GM23338 (cell line): Measurements from ENCODE around the gene GPHN. TPM values are rescaled to one million over a fixed set of nuclear protein-coding genes. Genes with fewer than 3 reads are reported as not detected.

ENCODE experiments used
- ATAC-seq: fragments of 200-7000 bp; cut with Tn5 transposase; 3 replicates; pipeline ENCODE4 v1.9.1; 2020
- DNase-seq: peaks from one replicate; pipeline ENCODE4 v3.0.0-alpha.2; 2015; ENCODE audit warnings: low spot score
- H2AFZ ChIP-seq: fragments of 200-600 bp; sonication (generic); 2 replicates; pipeline ENCODE4 v1.8.0; 2016; ENCODE audit warnings: antibody characterized with exemption, mild to moderate bottlenecking, moderate library complexity
- H3F3A ChIP-seq: fragments of 200-600 bp; sonication (generic); replicated peaks from 2 replicates; pipeline ENCODE4 v1.8.0; 2017; ENCODE audit warnings: antibody characterized with exemption, mixed run types, low read depth
- H3K27ac ChIP-seq: fragments of 200-600 bp; sonication (generic); 2 replicates; pipeline ENCODE4 v1.6.1; 2016; ENCODE audit warnings: low read depth
- H3K27me3 ChIP-seq: fragments of 200-600 bp; sonication (generic); 2 replicates; pipeline ENCODE4 v1.8.0; 2016; ENCODE audit warnings: mild to moderate bottlenecking, mixed run types, moderate library complexity; ENCODE audit not compliant: insufficient read depth
- H3K36me3 ChIP-seq: fragments of 200-600 bp; sonication (generic); 2 replicates; pipeline ENCODE4 v1.8.0; 2016; ENCODE audit warnings: mild to moderate bottlenecking; ENCODE audit not compliant: insufficient read depth
- H3K4me1 ChIP-seq: fragments of 200-600 bp; sonication (generic); 2 replicates; pipeline ENCODE4 v1.8.0; 2016; ENCODE audit warnings: mild to moderate bottlenecking, moderate library complexity; ENCODE audit not compliant: insufficient read depth
- H3K4me2 ChIP-seq: fragments of 200-600 bp; sonication (generic); 2 replicates; pipeline ENCODE4 v1.7.1; 2017; ENCODE audit warnings: mixed run types
- H3K4me3 ChIP-seq: fragments of 200-600 bp; sonication (generic); 2 replicates; pipeline ENCODE4 v1.6.1; 2016; ENCODE audit warnings: mixed run types
- H3K79me2 ChIP-seq: fragments of 200-600 bp; sonication (generic); replicated peaks from 2 replicates; pipeline ENCODE4 v1.8.0; 2017; ENCODE audit warnings: mild to moderate bottlenecking; ENCODE audit not compliant: insufficient read depth
- H3K9me2 ChIP-seq: fragments of 200-600 bp; sonication (generic); 2 replicates; pipeline ENCODE4 v1.8.0; 2017; ENCODE audit not compliant: insufficient read depth
- H4K20me1 ChIP-seq: fragments of 200-600 bp; sonication (generic); replicated peaks from 2 replicates; pipeline ENCODE4 v1.8.0; 2017; ENCODE audit warnings: mild to moderate bottlenecking; ENCODE audit not compliant: insufficient read depth
- H3K27ac Mint-ChIP-seq: 2 replicates; pipeline ENCODE4 v1.8.0; 2020; ENCODE audit warnings: inconsistent platforms, mild to moderate bottlenecking, moderate library complexity, mixed read lengths
- H3K27me3 Mint-ChIP-seq: 3 replicates; pipeline ENCODE4 v1.8.0; 2022; ENCODE audit warnings: low read depth, mild to moderate bottlenecking, moderate library complexity, mixed read lengths, inconsistent platforms; ENCODE audit not compliant: insufficient read depth, poor library complexity
- H3K36me3 Mint-ChIP-seq: 3 replicates; pipeline ENCODE4 v1.8.0; 2021; ENCODE audit warnings: low read depth, mild to moderate bottlenecking, inconsistent platforms, moderate library complexity, mixed read lengths
- H3K4me1 Mint-ChIP-seq: 3 replicates; pipeline ENCODE4 v1.8.0; 2020; ENCODE audit warnings: mild to moderate bottlenecking, inconsistent platforms, mixed read lengths
- H3K4me3 Mint-ChIP-seq: 3 replicates; pipeline ENCODE4 v1.8.0; 2021; ENCODE audit warnings: moderate library complexity, mild to moderate bottlenecking, inconsistent platforms, mixed read lengths
- H3K9me3 Mint-ChIP-seq: 3 replicates; pipeline ENCODE4 v1.8.0; 2020; ENCODE audit warnings: moderate library complexity, mild to moderate bottlenecking, inconsistent platforms, mixed read lengths
- EZH2 ChIP-seq: fragments of 200-600 bp; sonication (generic); IDR thresholded peaks from one replicate; pipeline ENCODE4 v1.8.0; 2017; ENCODE audit warnings: antibody characterized with exemption, mild to moderate bottlenecking, low read depth; ENCODE audit not compliant: unreplicated experiment
- ZNF114 ChIP-seq: fragments of 250-450 bp; sonication (Bioruptor Pico); IDR thresholded peaks from 2 replicates; pipeline ENCODE4 v1.5.0; 2020; ENCODE audit warnings: mild to moderate bottlenecking, moderate library complexity
- ZNF331 ChIP-seq: fragments of 250-450 bp; sonication (Bioruptor Pico); IDR thresholded peaks from 2 replicates; pipeline ENCODE4 v1.5.0; 2020; ENCODE audit warnings: low read depth, mild to moderate bottlenecking, moderate library complexity
- polyA plus RNA-seq: library from polyadenylated mRNA; unstranded; fragments of >200 nt; fragmentation: Nextera tagmentation; extraction: Ambion mirVana; gene quantifications from 2 replicates; pipeline ENCODE4 v1.2.1, GENCODE V29; 2016
- total RNA-seq: library from RNA; depleted of rRNA; stranded (reverse); fragments of >200 nt; shearing (Covaris generic); gene quantifications from 2 replicates; pipeline ENCODE4 v1.2.3, GENCODE V29; 2014
- TF ChIP-seq, protein P1 (sequence below): fragments of 250-450 bp; sonication (Bioruptor Pico); IDR thresholded peaks from 2 replicates; pipeline ENCODE4 v1.5.0; 2020; ENCODE audit warnings: mild to moderate bottlenecking, moderate library complexity
- TF ChIP-seq, protein P2 (sequence below), 2 experiments: fragments of 200-600 bp in 1 of 2; sonication (generic) in 1 of 2; conservative IDR thresholded peaks; 2 replicates each; pipeline versions ENCODE4 v1.5.1 to v1.6.1; 2016 to 2017; ENCODE audit warnings: antibody characterized with exemption in 2 of 2, low read depth in 2 of 2, mild to moderate bottlenecking in 2 of 2, moderate library complexity in 1 of 2
- TF ChIP-seq, protein P3 (sequence below): IDR thresholded peaks from 2 replicates; pipeline ENCODE4 v1.6.1; 2016; ENCODE audit warnings: antibody characterized with exemption
- TF ChIP-seq, protein P4 (sequence below): IDR thresholded peaks from one replicate; pipeline ENCODE4 v1.6.1; 2018; ENCODE audit warnings: antibody characterized with exemption; ENCODE audit not compliant: unreplicated experiment

Gene GPHN
- total and polyA plus RNA-seq, 2 experiments from 2014 or later: 17.6 to 20.6 TPM

DNA sequence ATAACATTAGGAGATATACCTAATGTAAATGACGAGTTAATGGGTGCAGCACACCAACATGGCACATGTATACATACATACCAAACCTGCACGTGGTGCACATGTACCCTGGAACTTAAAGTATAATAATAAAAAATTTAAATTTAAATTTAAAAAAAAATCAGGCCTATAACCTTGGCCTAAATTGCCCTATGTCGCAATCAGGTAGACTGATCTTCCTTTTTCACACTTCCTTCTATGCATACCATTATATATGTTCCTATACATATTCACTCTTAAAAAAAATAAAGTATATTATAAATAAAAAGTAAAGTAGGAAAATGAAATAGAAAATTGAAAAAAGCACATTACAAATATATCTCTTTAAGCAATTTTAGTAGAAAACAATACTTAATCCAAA is 563.6 kb downstream of the GPHN start (continued):
- TF ChIP-seq, protein P1, sequence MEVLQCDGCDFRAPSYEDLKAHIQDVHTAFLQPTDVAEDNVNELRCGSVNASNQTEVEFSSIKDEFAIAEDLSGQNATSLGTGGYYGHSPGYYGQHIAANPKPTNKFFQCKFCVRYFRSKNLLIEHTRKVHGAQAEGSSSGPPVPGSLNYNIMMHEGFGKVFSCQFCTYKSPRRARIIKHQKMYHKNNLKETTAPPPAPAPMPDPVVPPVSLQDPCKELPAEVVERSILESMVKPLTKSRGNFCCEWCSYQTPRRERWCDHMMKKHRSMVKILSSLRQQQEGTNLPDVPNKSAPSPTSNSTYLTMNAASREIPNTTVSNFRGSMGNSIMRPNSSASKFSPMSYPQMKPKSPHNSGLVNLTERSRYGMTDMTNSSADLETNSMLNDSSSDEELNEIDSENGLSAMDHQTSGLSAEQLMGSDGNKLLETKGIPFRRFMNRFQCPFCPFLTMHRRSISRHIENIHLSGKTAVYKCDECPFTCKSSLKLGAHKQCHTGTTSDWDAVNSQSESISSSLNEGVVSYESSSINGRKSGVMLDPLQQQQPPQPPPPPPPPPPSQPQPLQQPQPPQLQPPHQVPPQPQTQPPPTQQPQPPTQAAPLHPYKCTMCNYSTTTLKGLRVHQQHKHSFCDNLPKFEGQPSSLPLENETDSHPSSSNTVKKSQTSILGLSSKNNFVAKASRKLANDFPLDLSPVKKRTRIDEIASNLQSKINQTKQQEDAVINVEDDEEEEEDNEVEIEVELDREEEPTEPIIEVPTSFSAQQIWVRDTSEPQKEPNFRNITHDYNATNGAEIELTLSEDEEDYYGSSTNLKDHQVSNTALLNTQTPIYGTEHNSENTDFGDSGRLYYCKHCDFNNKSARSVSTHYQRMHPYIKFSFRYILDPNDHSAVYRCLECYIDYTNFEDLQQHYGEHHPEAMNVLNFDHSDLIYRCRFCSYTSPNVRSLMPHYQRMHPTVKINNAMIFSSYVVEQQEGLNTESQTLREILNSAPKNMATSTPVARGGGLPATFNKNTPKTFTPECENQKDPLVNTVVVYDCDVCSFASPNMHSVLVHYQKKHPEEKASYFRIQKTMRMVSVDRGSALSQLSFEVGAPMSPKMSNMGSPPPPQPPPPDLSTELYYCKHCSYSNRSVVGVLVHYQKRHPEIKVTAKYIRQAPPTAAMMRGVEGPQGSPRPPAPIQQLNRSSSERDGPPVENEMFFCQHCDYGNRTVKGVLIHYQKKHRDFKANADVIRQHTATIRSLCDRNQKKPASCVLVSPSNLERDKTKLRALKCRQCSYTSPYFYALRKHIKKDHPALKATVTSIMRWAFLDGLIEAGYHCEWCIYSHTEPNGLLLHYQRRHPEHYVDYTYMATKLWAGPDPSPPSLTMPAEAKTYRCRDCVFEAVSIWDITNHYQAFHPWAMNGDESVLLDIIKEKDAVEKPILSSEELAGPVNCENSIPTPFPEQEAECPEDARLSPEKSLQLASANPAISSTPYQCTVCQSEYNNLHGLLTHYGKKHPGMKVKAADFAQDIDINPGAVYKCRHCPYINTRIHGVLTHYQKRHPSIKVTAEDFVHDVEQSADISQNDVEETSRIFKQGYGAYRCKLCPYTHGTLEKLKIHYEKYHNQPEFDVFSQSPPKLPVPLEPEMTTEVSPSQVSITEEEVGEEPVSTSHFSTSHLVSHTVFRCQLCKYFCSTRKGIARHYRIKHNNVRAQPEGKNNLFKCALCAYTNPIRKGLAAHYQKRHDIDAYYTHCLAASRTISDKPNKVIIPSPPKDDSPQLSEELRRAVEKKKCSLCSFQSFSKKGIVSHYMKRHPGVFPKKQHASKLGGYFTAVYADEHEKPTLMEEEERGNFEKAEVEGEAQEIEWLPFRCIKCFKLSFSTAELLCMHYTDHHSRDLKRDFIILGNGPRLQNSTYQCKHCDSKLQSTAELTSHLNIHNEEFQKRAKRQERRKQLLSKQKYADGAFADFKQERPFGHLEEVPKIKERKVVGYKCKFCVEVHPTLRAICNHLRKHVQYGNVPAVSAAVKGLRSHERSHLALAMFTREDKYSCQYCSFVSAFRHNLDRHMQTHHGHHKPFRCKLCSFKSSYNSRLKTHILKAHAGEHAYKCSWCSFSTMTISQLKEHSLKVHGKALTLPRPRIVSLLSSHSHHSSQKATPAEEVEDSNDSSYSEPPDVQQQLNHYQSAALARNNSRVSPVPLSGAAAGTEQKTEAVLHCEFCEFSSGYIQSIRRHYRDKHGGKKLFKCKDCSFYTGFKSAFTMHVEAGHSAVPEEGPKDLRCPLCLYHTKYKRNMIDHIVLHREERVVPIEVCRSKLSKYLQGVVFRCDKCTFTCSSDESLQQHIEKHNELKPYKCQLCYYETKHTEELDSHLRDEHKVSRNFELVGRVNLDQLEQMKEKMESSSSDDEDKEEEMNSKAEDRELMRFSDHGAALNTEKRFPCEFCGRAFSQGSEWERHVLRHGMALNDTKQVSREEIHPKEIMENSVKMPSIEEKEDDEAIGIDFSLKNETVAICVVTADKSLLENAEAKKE (CRISPR knock-in tag): no peak

DNA sequence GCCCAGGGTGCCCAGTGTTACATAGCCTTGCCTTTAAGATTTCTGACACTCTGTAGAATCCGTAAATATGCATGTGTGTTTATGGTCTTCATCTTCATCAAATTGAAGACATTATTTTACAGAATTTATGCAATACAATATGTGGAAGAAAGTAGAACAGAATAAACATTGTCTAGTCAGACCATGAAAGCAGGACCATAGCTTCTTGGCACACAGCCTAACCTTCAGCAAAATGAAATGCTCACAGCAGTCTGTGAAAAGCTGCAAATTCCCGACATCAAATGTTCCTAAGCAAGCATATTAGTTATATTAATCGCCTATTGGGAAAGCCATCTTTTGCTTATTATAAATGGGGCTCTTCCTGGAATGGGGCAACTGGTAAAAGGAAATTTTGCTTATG is 570.0 kb downstream of the GPHN start:
- Histone ChIP-seq H2AFZ (no peak overlapping the region), H3K4me2 (no peak overlapping the region), H3K4me3 (no peak overlapping the region), H3K9me2 (no peaks in the 10 kb centered on the region), H3K4me1 (no peaks in the 10 kb centered on the region), H3F3A (no peaks in the 10 kb centered on the region), H3K27ac (no peak overlapping the region), H3K79me2 (no peaks in the 10 kb centered on the region), H4K20me1 (no peaks in the 10 kb centered on the region), H3K36me3 (no peaks in the 10 kb centered on the region), H3K27me3 (no peaks in the 10 kb centered on the region)
- no peak for DNase-seq
- Mint-ChIP-seq H3K36me3 (peaks cover 3% of the 10 kb centered on the region; the same call in 1 of the 3 replicates), H3K9me3 (peaks cover 14% of the 10 kb centered on the region; the same call in 2 of the 3 replicates), H3K4me3 (no peak overlapping the region), H3K27me3 (no peaks in the 10 kb centered on the region), H3K27ac (no peak overlapping the region), H3K4me1 (no peaks in the 10 kb centered on the region)
- no peak for TF ChIP-seq EZH2
- no peak for ATAC-seq

DNA sequence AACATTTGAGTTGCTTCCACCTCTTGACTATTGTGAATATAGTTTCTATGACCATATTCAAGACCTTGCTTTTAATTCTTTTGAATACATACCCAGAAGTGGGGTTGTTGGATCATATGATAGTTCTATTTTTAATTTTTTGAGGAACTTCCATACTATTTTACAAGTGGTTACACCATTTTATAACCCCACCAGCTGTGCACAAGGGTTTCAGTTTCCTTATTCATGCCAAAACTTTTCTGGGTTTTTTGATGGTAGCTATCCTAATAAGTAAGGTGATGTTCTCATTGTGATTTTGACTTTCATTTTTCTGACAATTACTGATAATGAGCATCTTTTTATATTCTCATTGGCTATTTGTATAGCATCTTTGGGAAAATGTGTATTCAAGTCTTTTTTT is 571.9 kb downstream of the GPHN start:
- no peaks in the 10 kb centered on the region for H3F3A ChIP-seq
- Mint-ChIP-seq H3K27me3 (no peaks in the 10 kb centered on the region), H3K36me3 (peaks cover 3% of the 10 kb centered on the region; the same call in 1 of the 3 replicates), H3K4me1 (no peaks in the 10 kb centered on the region), H3K4me3 (no peak overlapping the region), H3K27ac (no peak overlapping the region), H3K9me3 (peaks cover 14% of the 10 kb centered on the region; the same call in 2 of the 3 replicates)
- no peak overlapping the region for H3K4me3 ChIP-seq
- no peaks in the 10 kb centered on the region for H3K4me1 ChIP-seq
- no peaks in the 10 kb centered on the region for H3K27me3 ChIP-seq
- ATAC-seq (no peak), DNase-seq (no peak)
- H3K79me2 ChIP-seq: no peaks in the 10 kb centered on the region
- H4K20me1 ChIP-seq: no peaks in the 10 kb centered on the region
- no peaks in the 10 kb centered on the region for H3K9me2 ChIP-seq
- H3K27ac ChIP-seq: no peak overlapping the region
- H2AFZ ChIP-seq: no peak overlapping the region
- H3K36me3 ChIP-seq: no peaks in the 10 kb centered on the region
- no peak overlapping the region for H3K4me2 ChIP-seq
- TF ChIP-seq, protein P2, sequence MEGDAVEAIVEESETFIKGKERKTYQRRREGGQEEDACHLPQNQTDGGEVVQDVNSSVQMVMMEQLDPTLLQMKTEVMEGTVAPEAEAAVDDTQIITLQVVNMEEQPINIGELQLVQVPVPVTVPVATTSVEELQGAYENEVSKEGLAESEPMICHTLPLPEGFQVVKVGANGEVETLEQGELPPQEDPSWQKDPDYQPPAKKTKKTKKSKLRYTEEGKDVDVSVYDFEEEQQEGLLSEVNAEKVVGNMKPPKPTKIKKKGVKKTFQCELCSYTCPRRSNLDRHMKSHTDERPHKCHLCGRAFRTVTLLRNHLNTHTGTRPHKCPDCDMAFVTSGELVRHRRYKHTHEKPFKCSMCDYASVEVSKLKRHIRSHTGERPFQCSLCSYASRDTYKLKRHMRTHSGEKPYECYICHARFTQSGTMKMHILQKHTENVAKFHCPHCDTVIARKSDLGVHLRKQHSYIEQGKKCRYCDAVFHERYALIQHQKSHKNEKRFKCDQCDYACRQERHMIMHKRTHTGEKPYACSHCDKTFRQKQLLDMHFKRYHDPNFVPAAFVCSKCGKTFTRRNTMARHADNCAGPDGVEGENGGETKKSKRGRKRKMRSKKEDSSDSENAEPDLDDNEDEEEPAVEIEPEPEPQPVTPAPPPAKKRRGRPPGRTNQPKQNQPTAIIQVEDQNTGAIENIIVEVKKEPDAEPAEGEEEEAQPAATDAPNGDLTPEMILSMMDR (conservative IDR thresholded peaks at IDR 0.05; ENCODE audit: low read depth in 2 of 2): no peak
- no peak for TF ChIP-seq ZNF331 (CRISPR knock-in tag)
- TF ChIP-seq, protein P3, sequence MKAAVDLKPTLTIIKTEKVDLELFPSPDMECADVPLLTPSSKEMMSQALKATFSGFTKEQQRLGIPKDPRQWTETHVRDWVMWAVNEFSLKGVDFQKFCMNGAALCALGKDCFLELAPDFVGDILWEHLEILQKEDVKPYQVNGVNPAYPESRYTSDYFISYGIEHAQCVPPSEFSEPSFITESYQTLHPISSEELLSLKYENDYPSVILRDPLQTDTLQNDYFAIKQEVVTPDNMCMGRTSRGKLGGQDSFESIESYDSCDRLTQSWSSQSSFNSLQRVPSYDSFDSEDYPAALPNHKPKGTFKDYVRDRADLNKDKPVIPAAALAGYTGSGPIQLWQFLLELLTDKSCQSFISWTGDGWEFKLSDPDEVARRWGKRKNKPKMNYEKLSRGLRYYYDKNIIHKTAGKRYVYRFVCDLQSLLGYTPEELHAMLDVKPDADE: no peak
- TF ChIP-seq ZNF114: no peak
- TF ChIP-seq, protein P4, sequence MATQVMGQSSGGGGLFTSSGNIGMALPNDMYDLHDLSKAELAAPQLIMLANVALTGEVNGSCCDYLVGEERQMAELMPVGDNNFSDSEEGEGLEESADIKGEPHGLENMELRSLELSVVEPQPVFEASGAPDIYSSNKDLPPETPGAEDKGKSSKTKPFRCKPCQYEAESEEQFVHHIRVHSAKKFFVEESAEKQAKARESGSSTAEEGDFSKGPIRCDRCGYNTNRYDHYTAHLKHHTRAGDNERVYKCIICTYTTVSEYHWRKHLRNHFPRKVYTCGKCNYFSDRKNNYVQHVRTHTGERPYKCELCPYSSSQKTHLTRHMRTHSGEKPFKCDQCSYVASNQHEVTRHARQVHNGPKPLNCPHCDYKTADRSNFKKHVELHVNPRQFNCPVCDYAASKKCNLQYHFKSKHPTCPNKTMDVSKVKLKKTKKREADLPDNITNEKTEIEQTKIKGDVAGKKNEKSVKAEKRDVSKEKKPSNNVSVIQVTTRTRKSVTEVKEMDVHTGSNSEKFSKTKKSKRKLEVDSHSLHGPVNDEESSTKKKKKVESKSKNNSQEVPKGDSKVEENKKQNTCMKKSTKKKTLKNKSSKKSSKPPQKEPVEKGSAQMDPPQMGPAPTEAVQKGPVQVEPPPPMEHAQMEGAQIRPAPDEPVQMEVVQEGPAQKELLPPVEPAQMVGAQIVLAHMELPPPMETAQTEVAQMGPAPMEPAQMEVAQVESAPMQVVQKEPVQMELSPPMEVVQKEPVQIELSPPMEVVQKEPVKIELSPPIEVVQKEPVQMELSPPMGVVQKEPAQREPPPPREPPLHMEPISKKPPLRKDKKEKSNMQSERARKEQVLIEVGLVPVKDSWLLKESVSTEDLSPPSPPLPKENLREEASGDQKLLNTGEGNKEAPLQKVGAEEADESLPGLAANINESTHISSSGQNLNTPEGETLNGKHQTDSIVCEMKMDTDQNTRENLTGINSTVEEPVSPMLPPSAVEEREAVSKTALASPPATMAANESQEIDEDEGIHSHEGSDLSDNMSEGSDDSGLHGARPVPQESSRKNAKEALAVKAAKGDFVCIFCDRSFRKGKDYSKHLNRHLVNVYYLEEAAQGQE: no peak
